WERI-Rb-1 (cell line): Measurements from ENCODE around the gene FAM170B.
A peak's percentile ranks its signal among the peaks of the same experiment; 100 is the strongest.

ENCODE experiments used
- DNase-seq: peaks from one replicate; pipeline ENCODE4 v3.0.0-alpha.2; 2020
- H3K27ac ChIP-seq: fragments of 250-450 bp; sonication (Bioruptor Pico); 2 replicates; pipeline ENCODE4 v1.5.1; 2020; ENCODE audit warnings: mild to moderate bottlenecking, moderate library complexity
- H3K27me3 ChIP-seq: fragments of 250-450 bp; sonication (Bioruptor Pico); 2 replicates; pipeline ENCODE4 v1.5.1; 2021; ENCODE audit warnings: mild to moderate bottlenecking, low read depth, moderate library complexity; ENCODE audit not compliant: insufficient read depth, severe bottlenecking
- H3K36me3 ChIP-seq: fragments of 250-450 bp; sonication (Bioruptor Pico); 2 replicates; pipeline ENCODE4 v1.5.1; 2020; ENCODE audit warnings: mild to moderate bottlenecking, moderate library complexity
- H3K4me3 ChIP-seq: 2 replicates; pipeline ENCODE4 v1.5.1; 2011; ENCODE audit warnings: low read depth, mild to moderate bottlenecking, control low read depth, low read length
- H3K9me3 ChIP-seq: fragments of 250-450 bp; sonication (Bioruptor Pico); 2 replicates; pipeline ENCODE4 v1.5.1; 2021; ENCODE audit warnings: mild to moderate bottlenecking, moderate library complexity; ENCODE audit not compliant: severe bottlenecking
- TF ChIP-seq, protein P1 (sequence below): IDR thresholded peaks from 2 replicates; pipeline ENCODE4 v1.5.1; 2011; ENCODE audit warnings: low read depth, mild to moderate bottlenecking, control low read depth, inconsistent platforms, low read length

The FAM170B gene

DNA sequence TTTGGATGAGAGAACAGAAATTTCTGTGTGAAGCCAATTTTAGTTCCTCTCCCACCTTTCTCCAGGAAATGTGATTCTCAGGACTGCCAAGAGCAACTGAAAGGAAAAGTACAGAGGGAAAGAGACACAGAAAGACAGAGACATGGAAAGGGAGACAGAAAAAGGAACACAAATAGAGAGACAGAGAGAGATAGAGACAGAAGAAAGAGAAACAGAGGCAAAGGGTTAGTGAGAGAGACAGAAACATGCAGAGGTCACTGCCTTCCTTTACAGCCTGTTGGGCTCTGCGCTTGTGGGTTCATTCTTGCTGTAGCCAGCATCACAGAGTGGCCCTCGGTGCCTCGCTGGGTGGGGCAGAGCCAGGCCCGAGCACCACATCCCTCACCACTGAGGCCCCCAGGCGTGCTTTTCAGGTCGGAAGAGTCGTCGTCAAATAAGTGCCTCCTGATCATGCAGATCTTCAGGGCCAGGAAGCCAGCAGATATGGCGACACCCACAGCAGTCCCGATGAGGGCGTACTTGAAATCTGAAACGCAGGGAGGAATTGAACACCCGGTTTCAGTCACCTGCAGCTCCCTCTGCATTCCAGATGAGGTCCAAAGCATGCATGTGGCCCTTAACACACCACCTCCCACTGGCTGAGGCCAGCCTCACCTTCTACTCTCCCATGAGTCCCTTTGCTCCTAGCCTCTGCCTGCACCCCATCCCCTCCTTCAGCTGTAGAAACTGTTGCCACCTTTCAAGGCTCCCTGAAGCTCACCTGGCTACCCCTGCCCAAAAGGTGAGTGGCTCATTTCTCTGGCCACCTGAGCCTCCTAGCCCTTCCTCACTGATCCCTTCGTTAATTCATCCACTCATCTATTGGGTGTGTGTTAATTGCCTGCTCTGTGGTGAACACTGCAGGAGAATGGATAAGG lies 32.9 kb upstream of the FAM170B start:
- no peaks in the 10 kb centered on the region for H3K9me3 ChIP-seq
- H3K36me3 ChIP-seq, result no peaks in the 10 kb centered on the region
- no peak for DNase-seq
- no peak overlapping the region for H3K27ac ChIP-seq
- H3K27me3 ChIP-seq, result peaks cover 13% of the 10 kb centered on the region
- H3K4me3 ChIP-seq, result no peak overlapping the region
- TF ChIP-seq, protein P1, sequence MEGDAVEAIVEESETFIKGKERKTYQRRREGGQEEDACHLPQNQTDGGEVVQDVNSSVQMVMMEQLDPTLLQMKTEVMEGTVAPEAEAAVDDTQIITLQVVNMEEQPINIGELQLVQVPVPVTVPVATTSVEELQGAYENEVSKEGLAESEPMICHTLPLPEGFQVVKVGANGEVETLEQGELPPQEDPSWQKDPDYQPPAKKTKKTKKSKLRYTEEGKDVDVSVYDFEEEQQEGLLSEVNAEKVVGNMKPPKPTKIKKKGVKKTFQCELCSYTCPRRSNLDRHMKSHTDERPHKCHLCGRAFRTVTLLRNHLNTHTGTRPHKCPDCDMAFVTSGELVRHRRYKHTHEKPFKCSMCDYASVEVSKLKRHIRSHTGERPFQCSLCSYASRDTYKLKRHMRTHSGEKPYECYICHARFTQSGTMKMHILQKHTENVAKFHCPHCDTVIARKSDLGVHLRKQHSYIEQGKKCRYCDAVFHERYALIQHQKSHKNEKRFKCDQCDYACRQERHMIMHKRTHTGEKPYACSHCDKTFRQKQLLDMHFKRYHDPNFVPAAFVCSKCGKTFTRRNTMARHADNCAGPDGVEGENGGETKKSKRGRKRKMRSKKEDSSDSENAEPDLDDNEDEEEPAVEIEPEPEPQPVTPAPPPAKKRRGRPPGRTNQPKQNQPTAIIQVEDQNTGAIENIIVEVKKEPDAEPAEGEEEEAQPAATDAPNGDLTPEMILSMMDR, result no peak

GRCh38 chr10:49165821-49166483 lies 32.1 kb upstream of the FAM170B start:
- H3K4me3 ChIP-seq, result no peak overlapping the region
- H3K27ac ChIP-seq, result no peak overlapping the region
- no peaks in the 10 kb centered on the region for H3K9me3 ChIP-seq
- no peak for DNase-seq
- H3K27me3 ChIP-seq, result peaks cover 14% of the 10 kb centered on the region
- TF ChIP-seq, protein P1, result no peak
- H3K36me3 ChIP-seq, result no peaks in the 10 kb centered on the region

DNA sequence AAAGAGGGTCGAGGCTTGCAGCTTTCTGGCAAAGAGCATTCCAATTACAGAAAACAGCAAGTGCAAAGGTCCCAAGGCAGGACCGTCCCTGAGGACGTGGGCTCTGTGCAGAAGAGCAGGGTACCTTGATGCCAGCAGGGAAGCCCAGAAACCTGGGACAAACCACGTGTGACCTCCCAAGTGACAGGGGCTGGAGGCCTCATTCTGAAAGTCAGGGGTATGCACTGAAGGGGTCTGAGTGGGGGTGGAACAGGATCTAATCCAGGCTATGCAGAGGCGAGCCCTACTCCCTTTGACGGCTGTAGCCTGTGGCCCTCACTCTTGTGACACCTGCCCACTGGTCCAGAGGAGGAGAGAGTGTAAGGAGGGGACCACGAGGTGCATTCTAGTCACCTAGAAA lies 31.4 kb upstream of the FAM170B start:
- Histone ChIP-seq H3K4me3 (no peak overlapping the region), H3K27me3 (peaks cover 14% of the 10 kb centered on the region), H3K27ac (no peak overlapping the region), H3K36me3 (no peaks in the 10 kb centered on the region), H3K9me3 (no peaks in the 10 kb centered on the region)
- DNase-seq, result no peak
- TF ChIP-seq, protein P1, result no peak

GRCh38 chr10:49164559-49165188 lies 30.9 kb upstream of the FAM170B start:
- peak; percentile 58 for DNase-seq

GRCh38 chr10:49163741-49164140 lies 29.9 kb upstream of the FAM170B start:
- H3K9me3 ChIP-seq, result no peaks in the 10 kb centered on the region
- DNase-seq, result no peak
- peaks cover 14% of the 10 kb centered on the region for H3K27me3 ChIP-seq
- H3K4me3 ChIP-seq, result no peak overlapping the region
- TF ChIP-seq, protein P1, result no peak
- no peaks in the 10 kb centered on the region for H3K36me3 ChIP-seq
- no peak overlapping the region for H3K27ac ChIP-seq

More at GRCh38 chr10:49164559-49165188, 30.9 kb upstream of the FAM170B start:
- TF ChIP-seq, protein P1, result peak; percentile 87
- Histone ChIP-seq H3K9me3 (no peaks in the 10 kb centered on the region), H3K27ac (no peak overlapping the region), H3K36me3 (no peaks in the 10 kb centered on the region), H3K27me3 (peaks cover 14% of the 10 kb centered on the region), H3K4me3 (no peak overlapping the region)
